Astrocyte (in vitro differentiated cells and primary cell): ENCODE measurements around the gene NTN3.

ENCODE experiments used
- CTCF ChIP-seq: IDR thresholded peaks from 2 replicates; pipeline ENCODE4 v1.5.1; 2011; ENCODE audit warnings: low read depth, mild to moderate bottlenecking, inconsistent platforms, low read length, moderate library complexity; ENCODE audit not compliant: insufficient read depth
- EZH2 ChIP-seq: IDR thresholded peaks from 2 replicates; pipeline ENCODE4 v1.6.1; 2012; ENCODE audit warnings: mild to moderate bottlenecking, low read length, inconsistent platforms; ENCODE audit not compliant: insufficient read depth

GRCh38 chr16:2443555-2443954, 27.5 kb upstream of the NTN3 start:
- TF ChIP-seq CTCF (no peak), EZH2 (no peak)
